Cardiac fibroblast (primary cell): Measurements from ENCODE around the gene SH3RF3.

Experiments
- DNase-seq, 2 donors: peaks; one replicate each; pipeline versions ENCODE4 v3.0.0 to v3.0.0-alpha.2; 2010; ENCODE audit warnings: low read depth in 2 of 2
- H3K4me3 ChIP-seq, 2 donors: replicated peaks in 1 of 2; 1 replicate in 1 of 2; 2 replicates in 1 of 2; pipeline ENCODE4 v1.5.1; 2011; ENCODE audit warnings: low read depth in 2 of 2, low read length in 2 of 2, mild to moderate bottlenecking in 2 of 2, moderate library complexity in 1 of 2
- CTCF ChIP-seq: IDR thresholded peaks from one replicate; pipeline ENCODE4 v1.5.1; 2011; ENCODE audit warnings: low read depth, mild to moderate bottlenecking, low read length, inconsistent platforms

Gene SH3RF3

DNA sequence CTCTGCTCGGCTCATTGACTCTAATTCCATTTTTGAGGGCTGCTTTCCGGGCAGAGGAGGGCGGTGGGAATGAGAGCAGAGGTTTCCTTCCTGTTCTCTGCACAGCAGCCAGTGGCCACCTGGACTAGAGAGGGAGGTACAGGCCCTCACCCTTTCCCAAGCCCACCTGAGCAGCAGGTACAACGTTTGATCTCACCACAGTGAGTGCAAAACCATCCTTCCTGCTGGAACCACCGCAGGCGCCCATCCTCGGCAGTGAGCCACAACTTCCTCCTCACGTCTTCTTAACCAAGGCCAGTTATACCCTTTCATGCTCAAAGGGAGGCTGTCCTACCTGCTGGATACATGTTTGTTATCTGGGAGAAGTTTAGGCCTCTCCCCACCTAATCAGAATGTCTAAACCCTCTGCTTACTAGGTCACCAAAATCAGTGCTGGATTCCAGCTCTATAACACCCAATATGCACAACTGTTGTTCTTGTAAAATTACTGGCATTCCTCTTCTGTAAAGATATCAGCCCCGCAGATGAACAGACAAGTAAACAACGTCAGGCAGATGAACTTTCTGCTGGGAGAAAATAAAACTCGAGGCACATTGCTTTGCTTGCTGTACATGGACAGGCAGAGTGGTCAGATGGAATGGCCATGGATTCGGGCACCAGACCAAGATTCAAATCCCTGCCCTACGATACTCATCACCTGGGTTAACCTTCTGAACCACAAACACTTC, 191.4 kb downstream of the SH3RF3 start:
- no peak overlapping the region for H3K4me3 ChIP-seq
- no peak for DNase-seq
- no peak for TF ChIP-seq CTCF

DNA sequence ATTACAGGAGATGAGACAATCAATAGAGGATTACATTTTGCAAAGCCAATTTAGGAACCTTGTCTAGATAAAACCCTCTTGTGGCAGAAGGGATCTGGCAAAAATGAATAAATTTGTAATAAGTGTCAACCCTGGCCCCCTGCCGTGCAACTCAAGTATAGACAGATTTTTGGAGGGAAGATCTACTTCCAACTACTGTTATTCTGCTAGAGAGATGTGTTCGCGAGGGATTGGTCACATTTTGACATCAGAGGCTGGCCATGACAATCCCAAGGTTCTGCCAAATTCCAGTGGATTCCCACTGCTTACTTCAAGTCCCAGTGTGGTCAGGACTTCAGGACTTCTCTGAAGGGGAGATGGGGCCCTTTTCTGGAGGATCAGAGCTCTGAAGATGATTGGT, 192.6 kb downstream of the SH3RF3 start:
- H3K4me3 ChIP-seq, result peak overlapping the region in 1 of 2 donors; percentile 25
- DNase-seq, result peak; percentile 64 to 71
- peak; percentile 23 for TF ChIP-seq CTCF

GRCh38 chr2:109322111-109322510, 193.1 kb downstream of the SH3RF3 start:
- peak overlapping the region in 1 of 2 donors; percentile 25 for H3K4me3 ChIP-seq
- TF ChIP-seq CTCF, result no peak
- peak; percentile 98 to 99 for DNase-seq

DNA sequence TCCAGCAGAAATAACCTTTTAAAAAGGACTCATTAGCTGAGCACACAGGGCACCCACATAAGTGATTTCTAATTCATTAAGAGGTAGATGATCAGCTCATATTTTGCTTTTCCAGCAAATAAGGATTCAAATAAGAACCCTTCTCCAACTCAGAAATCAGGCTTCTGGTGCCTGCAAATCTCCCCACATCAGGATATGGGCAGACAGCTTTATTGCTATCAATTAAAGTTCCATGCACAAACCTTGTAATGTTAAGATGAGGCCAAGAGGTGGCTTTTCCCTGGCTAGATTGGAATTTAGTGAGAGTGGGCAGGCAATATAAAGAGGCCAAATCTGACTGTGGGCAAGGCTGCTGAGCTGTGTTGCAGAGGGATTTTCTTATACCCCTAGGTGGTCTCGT, 193.6 kb downstream of the SH3RF3 start:
- TF ChIP-seq CTCF, result no peak
- no peak for DNase-seq
- H3K4me3 ChIP-seq, result no peak overlapping the region

GRCh38 chr2:109324861-109325260, 195.9 kb downstream of the SH3RF3 start:
- DNase-seq, result peak; percentile 98 to 99
- H3K4me3 ChIP-seq, result peak overlapping the region in 1 of 2 donors; percentile 12
- no peak for TF ChIP-seq CTCF

GRCh38 chr2:109325570-109325969, 196.6 kb downstream of the SH3RF3 start:
- TF ChIP-seq CTCF, result no peak
- no peak for DNase-seq
- H3K4me3 ChIP-seq, result no peak overlapping the region

GRCh38 chr2:109326306-109326705, 197.3 kb downstream of the SH3RF3 start:
- no peak for DNase-seq
- no peak for TF ChIP-seq CTCF
- no peak overlapping the region for H3K4me3 ChIP-seq
